Measurements from ENCODE around the gene SLC4A8.

SLC4A8 gene

GRCh38 chr12:51386351-51386750 is 38.3 kb upstream of the SLC4A8 start:
- TF ChIP-seq FOXM1 (IDR thresholded peaks at IDR 0.05; ENCODE audit: borderline replicate concordance, low read depth) (no peak), EGR1 (IDR thresholded peaks at IDR 0.05) (no peak), EP300 (IDR thresholded peaks at IDR 0.05; ENCODE audit: borderline replicate concordance) (peak; percentile 39; the same call in 1 of the 2 replicates), TEAD4 (IDR thresholded peaks at IDR 0.05) (0 out of 2 replicates have a peak, but pooled peaks have one; percentile 19), CEBPB (IDR thresholded peaks at IDR 0.05) (no peak), TCF12 (IDR thresholded peaks at IDR 0.05; ENCODE audit: low read depth) (no peak; the same call in 1 of the 2 replicates), NFIC (IDR thresholded peaks at IDR 0.05) (no peak), RAD21 (IDR thresholded peaks at IDR 0.05; ENCODE audit: low read depth) (no peak), USF1 (IDR thresholded peaks at IDR 0.05) (0 out of 2 replicates have a peak, but pooled peaks have one; percentile 4), ZBTB7A (IDR thresholded peaks at IDR 0.05; ENCODE audit: low read depth) (no peak), TAF1 (IDR thresholded peaks at IDR 0.05; ENCODE audit: low read depth) (no peak), REST (IDR thresholded peaks at IDR 0.05; ENCODE audit: low read depth) (no peak), YY1 (IDR thresholded peaks at IDR 0.05; ENCODE audit: low read depth) (no peak), CREB1 (IDR thresholded peaks at IDR 0.05; ENCODE audit: low read depth) (no peak)
- TF ChIP-seq, protein P1, sequence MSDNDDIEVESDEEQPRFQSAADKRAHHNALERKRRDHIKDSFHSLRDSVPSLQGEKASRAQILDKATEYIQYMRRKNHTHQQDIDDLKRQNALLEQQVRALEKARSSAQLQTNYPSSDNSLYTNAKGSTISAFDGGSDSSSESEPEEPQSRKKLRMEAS (IDR thresholded peaks at IDR 0.05), result no peak

GRCh38 chr12:51388069-51388799 is 36.4 kb upstream of the SLC4A8 start:
- TF ChIP-seq EP300 (IDR thresholded peaks at IDR 0.05; ENCODE audit: borderline replicate concordance) (no peak), TEAD4 (IDR thresholded peaks at IDR 0.05) (no peak), YY1 (IDR thresholded peaks at IDR 0.05; ENCODE audit: low read depth) (no peak), RAD21 (IDR thresholded peaks at IDR 0.05; ENCODE audit: low read depth) (no peak), CREB1 (IDR thresholded peaks at IDR 0.05; ENCODE audit: low read depth) (no peak), EGR1 (IDR thresholded peaks at IDR 0.05) (no peak), FOXM1 (IDR thresholded peaks at IDR 0.05; ENCODE audit: borderline replicate concordance, low read depth) (no peak), REST (IDR thresholded peaks at IDR 0.05; ENCODE audit: low read depth) (no peak), TAF1 (IDR thresholded peaks at IDR 0.05; ENCODE audit: low read depth) (no peak), USF1 (IDR thresholded peaks at IDR 0.05) (no peak), ZBTB7A (IDR thresholded peaks at IDR 0.05; ENCODE audit: low read depth) (no peak), CEBPB (IDR thresholded peaks at IDR 0.05) (no peak), TCF12 (IDR thresholded peaks at IDR 0.05; ENCODE audit: low read depth) (no peak), NFIC (IDR thresholded peaks at IDR 0.05) (no peak)
- TF ChIP-seq, protein P1 (IDR thresholded peaks at IDR 0.05), result no peak

DNA sequence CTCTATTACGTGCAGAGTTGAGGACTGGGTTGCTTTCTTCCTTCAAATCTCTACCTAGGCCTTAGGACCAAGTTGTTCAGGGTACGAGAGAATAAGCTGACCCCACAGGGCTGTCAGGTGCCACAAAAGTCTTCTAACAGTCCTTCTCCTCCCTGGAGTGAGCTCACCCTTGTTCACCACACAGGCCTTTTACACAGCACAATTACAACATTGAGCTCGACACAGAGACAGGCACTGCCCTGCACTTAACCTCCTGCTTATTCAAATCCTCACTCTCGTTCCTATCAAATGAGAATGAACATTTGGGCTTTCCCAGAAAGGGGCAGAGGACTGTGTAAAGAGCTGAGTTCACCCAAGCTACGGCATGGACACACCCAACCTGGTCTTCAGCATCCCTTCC is 35.8 kb upstream of the SLC4A8 start:
- TF ChIP-seq REST (IDR thresholded peaks at IDR 0.05; ENCODE audit: low read depth) (no peak), YY1 (IDR thresholded peaks at IDR 0.05; ENCODE audit: low read depth) (no peak), FOXM1 (IDR thresholded peaks at IDR 0.05; ENCODE audit: borderline replicate concordance, low read depth) (no peak), EGR1 (IDR thresholded peaks at IDR 0.05) (no peak), TCF12 (IDR thresholded peaks at IDR 0.05; ENCODE audit: low read depth) (no peak), TAF1 (IDR thresholded peaks at IDR 0.05; ENCODE audit: low read depth) (no peak), ZBTB7A (IDR thresholded peaks at IDR 0.05; ENCODE audit: low read depth) (no peak), EP300 (IDR thresholded peaks at IDR 0.05; ENCODE audit: borderline replicate concordance) (no peak), TEAD4 (IDR thresholded peaks at IDR 0.05) (no peak)
